HepG2 (cell line): Measurements from ENCODE around the gene CLDN7. TPM values are rescaled to one million over a fixed set of nuclear protein-coding genes. Genes with fewer than 3 reads are reported as not detected.

Source experiments
- ARHGAP35 ChIP-seq: sonication (generic); formaldehyde crosslinking; IDR thresholded peaks from 2 replicates; pipeline ENCODE4 v1.9.0; 2022; ENCODE audit warnings: mild to moderate bottlenecking, inconsistent platforms, moderate library complexity, missing genetic modification reagents, borderline replicate concordance
- ATM ChIP-seq: fragments of 450-650 bp; IDR thresholded peaks from 2 replicates; pipeline ENCODE4 v1.7.1; 2017; ENCODE audit warnings: mild to moderate bottlenecking, borderline replicate concordance
- DR1 ChIP-seq: sonication (generic); formaldehyde crosslinking; IDR thresholded peaks from 2 replicates; pipeline ENCODE4 v1.8.0; 2021; ENCODE audit warnings: mild to moderate bottlenecking, missing genetic modification reagents, inconsistent platforms
- JUNB ChIP-seq: sonication (generic); formaldehyde crosslinking; IDR thresholded peaks from 2 replicates; pipeline ENCODE4 v1.8.0; 2022; ENCODE audit warnings: missing genetic modification reagents, mild to moderate bottlenecking, borderline replicate concordance
- JUND ChIP-seq: sonication (generic); formaldehyde crosslinking; IDR thresholded peaks from 2 replicates; pipeline ENCODE4 v1.8.0; 2022; ENCODE audit warnings: mild to moderate bottlenecking, missing genetic modification reagents
- KAT2B ChIP-seq: fragments of 150-350 bp; IDR thresholded peaks from 2 replicates; pipeline ENCODE4 v1.6.1; 2014; ENCODE audit warnings: low read depth, low read length, borderline replicate concordance
- RNF2 ChIP-seq: fragments of 450-650 bp; conservative IDR thresholded peaks from 2 replicates; pipeline ENCODE4 v1.6.1; 2016; ENCODE audit warnings: low read depth
- THAP11 ChIP-seq: IDR thresholded peaks from 2 replicates; pipeline ENCODE4 v1.6.1; 2016; ENCODE audit warnings: missing biosample characterization, missing genetic modification reagents
- TMF1 ChIP-seq: sonication (generic); formaldehyde crosslinking; IDR thresholded peaks from 2 replicates; pipeline ENCODE4 v1.8.1; 2022; ENCODE audit warnings: low read depth, missing genetic modification reagents
- UBTF ChIP-seq: sonication (generic); formaldehyde crosslinking; IDR thresholded peaks from 2 replicates; pipeline ENCODE4 v1.4.0; 2020; ENCODE audit warnings: mild to moderate bottlenecking, missing genetic modification reagents
- ZBTB40 ChIP-seq, 2 experiments: fragments of 450-650 bp in 1 of 2; sonication (generic) in 1 of 2; formaldehyde crosslinking in 1 of 2; IDR thresholded peaks; 2 replicates each; pipeline versions ENCODE4 v1.6.1 to v1.8.0; 2016 to 2022; ENCODE audit warnings: antibody characterized with exemption in 1 of 2, mild to moderate bottlenecking in 1 of 2, missing genetic modification reagents in 1 of 2
- ZNF331 ChIP-seq: sonication (generic); formaldehyde crosslinking; IDR thresholded peaks from 2 replicates; pipeline ENCODE4 v1.4.0; 2020; ENCODE audit warnings: missing genetic modification reagents
- ZNF549 ChIP-seq: sonication (generic); formaldehyde crosslinking; IDR thresholded peaks from 2 replicates; pipeline ENCODE4 v1.5.0; 2020; ENCODE audit warnings: missing genetic modification reagents
- ZNF569 ChIP-seq: sonication (generic); formaldehyde crosslinking; IDR thresholded peaks from 2 replicates; pipeline ENCODE4 v1.5.0; 2020; ENCODE audit warnings: mild to moderate bottlenecking, missing genetic modification reagents, moderate library complexity, borderline replicate concordance
- ZNF709 ChIP-seq: sonication (generic); formaldehyde crosslinking; IDR thresholded peaks from 2 replicates; pipeline ENCODE4 v1.5.0; 2020; ENCODE audit warnings: mild to moderate bottlenecking, missing genetic modification reagents
- ZNF83 ChIP-seq: sonication (generic); formaldehyde crosslinking; IDR thresholded peaks from 2 replicates; pipeline ENCODE4 v1.4.0; 2020; ENCODE audit warnings: missing genetic modification reagents, mild to moderate bottlenecking, borderline replicate concordance
- polyA plus RNA-seq, 8 experiments: library from polyadenylated mRNA; depleted of rRNA in 3 of 8; stranded (reverse) in 7 of 8; unstranded in 1 of 8; fragments of >200 nt; fragmentation: Illumina TruSeq in 4 of 8; extraction: Trizol in 4 of 8; gene quantifications; 2 replicates each; pipeline versions ENCODE4 v1.2.1 to v1.2.3, GENCODE V29; 2011 to 2016; ENCODE audit warnings: low read depth in 4 of 8, missing spikeins in 1 of 8, mixed read lengths in 1 of 8; ENCODE audit not compliant: insufficient read depth in 1 of 8
- total RNA-seq, 5 experiments: library from RNA; depleted of rRNA; stranded (reverse); fragments of >200 nt; fragmentation: Illumina TruSeq; extraction: Trizol; gene quantifications; 2 replicates each; pipeline ENCODE4 v1.2.3, GENCODE V29; 2016; ENCODE audit warnings: low read depth in 1 of 5
- TF ChIP-seq, protein P1 (sequence below): IDR thresholded peaks from 2 replicates; pipeline ENCODE4 v1.6.1; 2016; ENCODE audit warnings: control low read depth

Gene CLDN7
- total and polyA plus RNA-seq, 2 of the 13 experiments (the other 11 are each of a cell fraction or from before 2014, with no cell fraction given), result not detected

GRCh38 chr17:7219812-7220592, 42.3 kb downstream of the CLDN7 start, which contains the start of the genes ACADVL and DLG4 (continued):
- TF ChIP-seq, protein P1, sequence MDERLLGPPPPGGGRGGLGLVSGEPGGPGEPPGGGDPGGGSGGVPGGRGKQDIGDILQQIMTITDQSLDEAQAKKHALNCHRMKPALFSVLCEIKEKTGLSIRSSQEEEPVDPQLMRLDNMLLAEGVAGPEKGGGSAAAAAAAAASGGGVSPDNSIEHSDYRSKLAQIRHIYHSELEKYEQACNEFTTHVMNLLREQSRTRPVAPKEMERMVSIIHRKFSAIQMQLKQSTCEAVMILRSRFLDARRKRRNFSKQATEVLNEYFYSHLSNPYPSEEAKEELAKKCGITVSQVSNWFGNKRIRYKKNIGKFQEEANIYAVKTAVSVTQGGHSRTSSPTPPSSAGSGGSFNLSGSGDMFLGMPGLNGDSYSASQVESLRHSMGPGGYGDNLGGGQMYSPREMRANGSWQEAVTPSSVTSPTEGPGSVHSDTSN (CRISPR knock-in tag), result no peak
- TF ChIP-seq ZNF83 (CRISPR knock-in tag) (peak; percentile 24; the same call in 1 of the 2 replicates), KAT2B (no peak), ZNF549 (CRISPR knock-in tag) (no peak), ZBTB40 (IDR thresholded peaks at IDR 0.05) (no peak), ZBTB40 (CRISPR knock-in tag; IDR thresholded peaks at IDR 0.05) (peak; percentile 67; the same call in 1 of the 2 replicates), ATM (no peak), THAP11 (CRISPR knock-in tag) (peak; percentile 98), JUNB (CRISPR knock-in tag) (peak; percentile 79), RNF2 (no peak), ZNF331 (no peak), ZNF569 (CRISPR knock-in tag) (peak; percentile 84; the same call in 1 of the 2 replicates), UBTF (CRISPR knock-in tag) (peak; percentile 65), ZNF709 (CRISPR knock-in tag) (0 out of 2 replicates have a peak, but pooled peaks have one; percentile 12), TMF1 (peak; percentile 73; the same call in 1 of the 2 replicates), JUND (CRISPR knock-in tag) (peak; percentile 87), ARHGAP35 (peak; percentile 36; the same call in 1 of the 2 replicates), DR1 (CRISPR knock-in tag) (no peak)
